ENCODE measurements around the gene TRIM8.
A peak's percentile ranks its signal among the peaks of the same experiment; 100 is the strongest.

The TRIM8 gene

GRCh38 chr10:102644066-102644645 lies at the start of gene TRIM8:
Gene TRIM8, plus strand, starts transcription at chr10:102644479. Its CDS starts 139 bp downstream, at chr10:102644618.
- DNase-seq, result peak; percentile 41

GRCh38 chr10:102595293-102595692 lies 49.0 kb upstream of the TRIM8 start:
- no peak for DNase-seq

- no peak for DNase-seq
Observed at GRCh38 chr10:102595897-102596296, 48.4 kb upstream of the TRIM8 start.

- DNase-seq, result peak; percentile 46
Observed at GRCh38 chr10:102596506-102596971, 47.7 kb upstream of the TRIM8 start.

GRCh38 chr10:102597131-102597991 lies 46.9 kb upstream of the TRIM8 start:
- no peak for DNase-seq

- no peak for DNase-seq
Observed at GRCh38 chr10:102598243-102598642, 46.0 kb upstream of the TRIM8 start.

- DNase-seq, result no peak
Observed at GRCh38 chr10:102599565-102600327, 44.5 kb upstream of the TRIM8 start.

GRCh38 chr10:102600816-102601215 lies 43.5 kb upstream of the TRIM8 start:
- no peak for DNase-seq

- DNase-seq, result no peak
Observed at GRCh38 chr10:102601639-102602038, 42.6 kb upstream of the TRIM8 start.

- DNase-seq, result no peak
Observed at GRCh38 chr10:102602272-102603045, 41.8 kb upstream of the TRIM8 start.

- no peak for DNase-seq
Observed at GRCh38 chr10:102603946-102604345, 40.3 kb upstream of the TRIM8 start.

- no peak for DNase-seq
Observed at GRCh38 chr10:102604439-102604841, 39.8 kb upstream of the TRIM8 start.

GRCh38 chr10:102605712-102606111 lies 38.6 kb upstream of the TRIM8 start:
- DNase-seq, result no peak

GRCh38 chr10:102608487-102608886 lies 35.8 kb upstream of the TRIM8 start:
- no peak for DNase-seq

- DNase-seq, result no peak
Observed at GRCh38 chr10:102610441-102610887, 33.8 kb upstream of the TRIM8 start.

- no peak for DNase-seq
Observed at GRCh38 chr10:102611514-102612087, 32.7 kb upstream of the TRIM8 start.

GRCh38 chr10:102612964-102613275 lies 31.4 kb upstream of the TRIM8 start:
- DNase-seq, result no peak

GRCh38 chr10:102613286-102613685 lies 31.0 kb upstream of the TRIM8 start:
- DNase-seq, result no peak

- no peak for DNase-seq
Observed at GRCh38 chr10:102613785-102614184, 30.5 kb upstream of the TRIM8 start.

GRCh38 chr10:102614888-102615287 lies 29.4 kb upstream of the TRIM8 start:
- no peak for DNase-seq

GRCh38 chr10:102615361-102615760 lies 28.9 kb upstream of the TRIM8 start:
- no peak for DNase-seq

- no peak for DNase-seq
Observed at GRCh38 chr10:102616066-102616770, 28.1 kb upstream of the TRIM8 start.

Data from COR-L47 (cell line).